Activated naive CD4-positive, alpha-beta T cell treated with anti-CD3 and anti-CD28 coated beads for 36 hours (primary cell): ENCODE results near the gene CD247. TPM values are rescaled to one million over a fixed set of nuclear protein-coding genes. Genes with fewer than 3 reads are reported as not detected.

ENCODE experiments used
- CTCF ChIA-PET: fragments of 350-600 bp; sonication (Branson Sonifier 250); formaldehyde crosslinking; loops from one replicate; lab custom pipeline; 2021; ENCODE audit warnings: antibody characterized with exemption; lab: Charles Lee
- DNase-seq: peaks from one replicate; pipeline ENCODE4 v3.0.0-alpha.2; 2020
- H3K27ac Mint-ChIP-seq: one replicate; pipeline ENCODE4 v1.8.0; 2021; ENCODE audit warnings: mild to moderate bottlenecking, mixed read lengths
- H3K27me3 Mint-ChIP-seq: one replicate; pipeline ENCODE4 v1.8.0; 2021; ENCODE audit warnings: low read depth, mixed read lengths
- H3K36me3 Mint-ChIP-seq: one replicate; pipeline ENCODE4 v1.8.0; 2021; ENCODE audit warnings: low read depth, mixed read lengths
- H3K4me1 Mint-ChIP-seq: one replicate; pipeline ENCODE4 v1.8.0; 2021; ENCODE audit warnings: low read depth, mixed read lengths
- H3K4me3 Mint-ChIP-seq: one replicate; pipeline ENCODE4 v1.8.0; 2021; ENCODE audit warnings: mild to moderate bottlenecking, moderate library complexity, mixed read lengths
- H3K9me3 Mint-ChIP-seq: one replicate; pipeline ENCODE4 v1.8.0; 2021; ENCODE audit warnings: mixed read lengths
- intact Hi-C: fragments of 100-400 bp; cut with micrococcal nuclease; formaldehyde crosslinking; loops from one replicate; pipeline ENCODE4 v1.15.1; 2023
- total RNA-seq, 2 experiments: library from RNA; stranded (reverse); gene quantifications; one replicate each; pipeline ENCODE4 v1.2.3, GENCODE V29; 2021

CD247 gene
- total RNA-seq, 2 experiments from 2014 or later: 73.5 to 78.3 TPM

- Mint-ChIP-seq H3K4me1 (peaks cover 95% of the 10 kb centered on the region), H3K27me3 (no peaks in the 10 kb centered on the region), H3K27ac (peak overlapping the region; percentile 92), H3K4me3 (peak overlapping the region; percentile 57), H3K36me3 (peaks cover 34% of the 10 kb centered on the region), H3K9me3 (no peaks in the 10 kb centered on the region)
- intact Hi-C loops: loop anchor here (1.0 kb wide), 4 partner anchors 8 to 35 kb away; no protein-coding TSS in a partner anchor
- CTCF ChIA-PET: interaction anchor here (1.2 to 1.9 kb wide), 3 partner anchors 14 to 40 kb away, joined by 3 to 4 read pairs (median 4); no protein-coding TSS in a partner anchor
- peak; percentile 93 for DNase-seq
Observed at GRCh38 chr1:167482184-167482583, 36.1 kb downstream of the CD247 start.

- no peaks in the 10 kb centered on the region for H3K27me3 Mint-ChIP-seq
- H3K4me3 Mint-ChIP-seq: peak overlapping the region; percentile 53
- no peak for DNase-seq
Observed at GRCh38 chr1:167479331-167479979, 38.9 kb downstream of the CD247 start.

GRCh38 chr1:167477986-167478385 lies 40.3 kb downstream of the CD247 start:
- H3K27me3 Mint-ChIP-seq: no peaks in the 10 kb centered on the region

More at GRCh38 chr1:167479331-167479979, 38.9 kb downstream of the CD247 start:
- CTCF ChIA-PET: interaction anchor here (1.3 to 2.3 kb wide), 4 partner anchors 8 to 54 kb away, joined by 3 to 7 read pairs (median 4); no protein-coding TSS in a partner anchor
- H3K27ac Mint-ChIP-seq: peak overlapping the region; percentile 87
- H3K4me1 Mint-ChIP-seq: peaks cover 92% of the 10 kb centered on the region
- H3K9me3 Mint-ChIP-seq: peaks cover 4% of the 10 kb centered on the region
- peaks cover 35% of the 10 kb centered on the region for H3K36me3 Mint-ChIP-seq
- intact Hi-C loops: no loop called here

GRCh38 chr1:167476061-167476460 lies 42.3 kb downstream of the CD247 start:
- H3K27me3 Mint-ChIP-seq: no peaks in the 10 kb centered on the region
- intact Hi-C loops: no loop called here

More at GRCh38 chr1:167477986-167478385, 40.3 kb downstream of the CD247 start:
- H3K27ac Mint-ChIP-seq: peak overlapping the region; percentile 68
- DNase-seq: no peak
- peaks cover 92% of the 10 kb centered on the region for H3K4me1 Mint-ChIP-seq
- peaks cover 32% of the 10 kb centered on the region for H3K36me3 Mint-ChIP-seq
- peaks cover 4% of the 10 kb centered on the region for H3K9me3 Mint-ChIP-seq
- CTCF ChIA-PET: interaction anchor here (0.6 to 2.3 kb wide), 9 partner anchors 10 to 572 kb away, joined by 3 to 7 read pairs (median 3); partner anchors contain the start of genes CD247 and POU2F1
- intact Hi-C loops: no loop called here
- H3K4me3 Mint-ChIP-seq: peak overlapping the region; percentile 27

GRCh38 chr1:167474191-167474641 lies 44.1 kb downstream of the CD247 start:
- Mint-ChIP-seq H3K9me3 (peaks cover 4% of the 10 kb centered on the region), H3K4me1 (peaks cover 85% of the 10 kb centered on the region), H3K4me3 (peak overlapping the region; percentile 63), H3K36me3 (peaks cover 20% of the 10 kb centered on the region), H3K27me3 (no peaks in the 10 kb centered on the region), H3K27ac (peak overlapping the region; percentile 79)
- peak; percentile 48 for DNase-seq
- CTCF ChIA-PET: interaction anchor here (0.7 to 1.6 kb wide), 5 partner anchors 12 to 59 kb away, joined by 3 to 11 read pairs (median 4); partner anchors contain the start of gene CD247
- intact Hi-C loops: loop anchor here (1.0 to 2.0 kb wide), 2 partner anchors 8 to 27 kb away; no protein-coding TSS in a partner anchor

More at GRCh38 chr1:167476061-167476460, 42.3 kb downstream of the CD247 start:
- CTCF ChIA-PET: interaction anchor here (0.6 to 2.7 kb wide), 6 partner anchors 9 to 42 kb away, joined by 3 to 10 read pairs (median 4); partner anchors contain the start of gene CD247
- H3K4me3 Mint-ChIP-seq: no peak overlapping the region
- H3K4me1 Mint-ChIP-seq: peaks cover 92% of the 10 kb centered on the region
- DNase-seq: no peak
- H3K9me3 Mint-ChIP-seq: peaks cover 4% of the 10 kb centered on the region
- H3K27ac Mint-ChIP-seq: peak overlapping the region; percentile 64
- H3K36me3 Mint-ChIP-seq: peaks cover 29% of the 10 kb centered on the region

- Mint-ChIP-seq H3K9me3 (peaks cover 4% of the 10 kb centered on the region), H3K27ac (peak overlapping the region; percentile 79), H3K36me3 (peaks cover 20% of the 10 kb centered on the region), H3K27me3 (no peaks in the 10 kb centered on the region), H3K4me1 (peaks cover 86% of the 10 kb centered on the region), H3K4me3 (peak overlapping the region; percentile 63)
- intact Hi-C loops: loop anchor here (1.0 to 2.0 kb wide), 4 partner anchors 8 to 27 kb away; no protein-coding TSS in a partner anchor
- no peak for DNase-seq
- CTCF ChIA-PET: interaction anchor here (0.6 to 1.6 kb wide), 12 partner anchors 9 to 60 kb away, joined by 3 to 11 read pairs (median 4); partner anchors contain the start of gene CD247
Observed at GRCh38 chr1:167473761-167474160, 44.6 kb downstream of the CD247 start.

GRCh38 chr1:167472752-167473521 lies 45.4 kb downstream of the CD247 start:
- CTCF ChIA-PET: interaction anchor here (0.6 to 1.6 kb wide), 13 partner anchors 9 to 61 kb away, joined by 3 to 11 read pairs (median 4); partner anchors contain the start of gene CD247
- Mint-ChIP-seq H3K4me3 (peak overlapping the region; percentile 63), H3K9me3 (peaks cover 4% of the 10 kb centered on the region), H3K4me1 (peaks cover 88% of the 10 kb centered on the region), H3K27me3 (no peaks in the 10 kb centered on the region), H3K27ac (peak overlapping the region; percentile 79), H3K36me3 (peaks cover 16% of the 10 kb centered on the region)
- intact Hi-C loops: loop anchor here (1.0 to 2.0 kb wide), 2 partner anchors 8 to 16 kb away; no protein-coding TSS in a partner anchor
- DNase-seq: peak; percentile 74

- intact Hi-C loops: no loop called here
- Mint-ChIP-seq H3K9me3 (peaks cover 4% of the 10 kb centered on the region), H3K27ac (peak overlapping the region; percentile 79), H3K36me3 (peaks cover 5% of the 10 kb centered on the region), H3K4me3 (peak overlapping the region; percentile 46), H3K4me1 (peaks cover 85% of the 10 kb centered on the region), H3K27me3 (no peaks in the 10 kb centered on the region)
- CTCF ChIA-PET: interaction anchor here (0.6 to 2.0 kb wide), 3 partner anchors 9 to 22 kb away, joined by 3 to 5 read pairs (median 4); no protein-coding TSS in a partner anchor
- no peak for DNase-seq
Observed at GRCh38 chr1:167471568-167471967, 46.8 kb downstream of the CD247 start.

GRCh38 chr1:167469280-167469965 lies 48.9 kb downstream of the CD247 start:
- intact Hi-C loops: no loop called here
- H3K27ac Mint-ChIP-seq: peak overlapping the region; percentile 69
- CTCF ChIA-PET: interaction anchor here (0.8 to 2.3 kb wide), 6 partner anchors 10 to 65 kb away, joined by 3 to 9 read pairs (median 6); partner anchors contain the start of gene CD247
- H3K9me3 Mint-ChIP-seq: no peaks in the 10 kb centered on the region
- H3K27me3 Mint-ChIP-seq: no peaks in the 10 kb centered on the region
- H3K36me3 Mint-ChIP-seq: no peaks in the 10 kb centered on the region
- DNase-seq: peak; percentile 39
- peak overlapping the region; percentile 29 for H3K4me3 Mint-ChIP-seq
- peaks cover 88% of the 10 kb centered on the region for H3K4me1 Mint-ChIP-seq

GRCh38 chr1:167467752-167468151 lies 50.6 kb downstream of the CD247 start:
- Mint-ChIP-seq H3K4me1 (peaks cover 88% of the 10 kb centered on the region), H3K27ac (peak overlapping the region; percentile 69), H3K27me3 (no peaks in the 10 kb centered on the region), H3K4me3 (peak overlapping the region; percentile 21), H3K9me3 (no peaks in the 10 kb centered on the region), H3K36me3 (no peaks in the 10 kb centered on the region)
- intact Hi-C loops: loop anchor here (2.0 kb wide), 1 partner anchor 13 kb away; no protein-coding TSS in a partner anchor
- no peak for DNase-seq
- CTCF ChIA-PET: interaction anchor here (0.6 to 3.0 kb wide), 12 partner anchors 8 to 579 kb away, joined by 3 to 9 read pairs (median 4); partner anchors contain the start of gene CD247
